Endothelial cell of umbilical vein (primary cell): ENCODE data around the gene SERTAD1.

Experiments
- EZH2 ChIP-seq: IDR thresholded peaks from 2 replicates; pipeline ENCODE4 v1.6.1; 2012; ENCODE audit warnings: borderline replicate concordance, low read depth, mild to moderate bottlenecking, moderate library complexity, low read length, inconsistent platforms; ENCODE audit not compliant: severe bottlenecking
- GATA2 ChIP-seq: IDR thresholded peaks from 2 replicates; pipeline ENCODE4 v1.7.0; 2011; ENCODE audit warnings: low read depth, mild to moderate bottlenecking, moderate library complexity, mixed read lengths, low read length; ENCODE audit not compliant: insufficient read length, insufficient read depth
- MYC ChIP-seq: IDR thresholded peaks from one replicate; pipeline ENCODE4 v1.6.1; 2011; ENCODE audit warnings: mild to moderate bottlenecking, low read depth, low read length
- POLR2A ChIP-seq: IDR thresholded peaks from 2 replicates; pipeline ENCODE4 v1.6.1; 2012; ENCODE audit warnings: low read depth, mild to moderate bottlenecking, control low read depth, low read length
- POLR2AphosphoS5 ChIP-seq: IDR thresholded peaks from 2 replicates; pipeline ENCODE4 v1.6.1; 2012; ENCODE audit warnings: low read depth, mild to moderate bottlenecking, control low read depth, low read length, moderate library complexity; ENCODE audit not compliant: insufficient read depth
- TF ChIP-seq, protein P1 (sequence below), 2 donors: IDR thresholded peaks; 1 replicate in 1 of 2; 2 replicates in 1 of 2; pipeline ENCODE4 v1.5.1; 2011; ENCODE audit warnings: low read length in 2 of 2, mild to moderate bottlenecking in 2 of 2, moderate library complexity in 2 of 2, control low read depth in 1 of 2, inconsistent platforms in 1 of 2, low read depth in 1 of 2; ENCODE audit not compliant: insufficient read depth in 1 of 2; ENCODE audit errors: extremely low read depth in 1 of 2
- TF ChIP-seq, protein P2 (sequence below): IDR thresholded peaks from 2 replicates; pipeline ENCODE4 v1.6.1; 2011; ENCODE audit not compliant: insufficient read depth, insufficient read length

DNA sequence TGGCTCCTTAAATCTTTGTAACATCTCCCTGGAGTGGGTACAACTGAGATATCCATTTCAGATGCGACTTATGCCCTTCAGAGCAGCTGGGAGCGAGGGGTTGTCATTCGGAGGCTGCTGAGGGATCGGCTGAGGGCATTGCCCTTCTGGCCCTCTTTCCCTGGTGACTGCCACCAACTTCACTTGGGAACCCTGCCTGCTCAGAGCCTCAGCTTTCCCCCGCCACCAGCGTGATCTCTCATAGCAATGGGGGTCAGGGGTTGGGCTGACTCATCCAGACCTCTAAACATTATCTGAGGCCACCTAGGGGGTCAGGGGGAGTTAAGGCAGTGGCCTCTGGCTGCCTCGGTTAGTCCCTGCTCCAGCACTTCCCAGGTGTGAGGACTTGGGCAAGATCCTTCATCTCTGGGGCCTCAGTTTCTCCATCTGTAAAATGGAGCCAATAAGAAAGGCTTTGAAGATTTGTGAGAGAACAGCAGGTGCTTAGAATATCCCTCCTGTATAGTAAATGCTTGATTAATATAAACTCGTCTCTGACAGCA lies 13.8 kb downstream of the SERTAD1 start:
- TF ChIP-seq, protein P1, sequence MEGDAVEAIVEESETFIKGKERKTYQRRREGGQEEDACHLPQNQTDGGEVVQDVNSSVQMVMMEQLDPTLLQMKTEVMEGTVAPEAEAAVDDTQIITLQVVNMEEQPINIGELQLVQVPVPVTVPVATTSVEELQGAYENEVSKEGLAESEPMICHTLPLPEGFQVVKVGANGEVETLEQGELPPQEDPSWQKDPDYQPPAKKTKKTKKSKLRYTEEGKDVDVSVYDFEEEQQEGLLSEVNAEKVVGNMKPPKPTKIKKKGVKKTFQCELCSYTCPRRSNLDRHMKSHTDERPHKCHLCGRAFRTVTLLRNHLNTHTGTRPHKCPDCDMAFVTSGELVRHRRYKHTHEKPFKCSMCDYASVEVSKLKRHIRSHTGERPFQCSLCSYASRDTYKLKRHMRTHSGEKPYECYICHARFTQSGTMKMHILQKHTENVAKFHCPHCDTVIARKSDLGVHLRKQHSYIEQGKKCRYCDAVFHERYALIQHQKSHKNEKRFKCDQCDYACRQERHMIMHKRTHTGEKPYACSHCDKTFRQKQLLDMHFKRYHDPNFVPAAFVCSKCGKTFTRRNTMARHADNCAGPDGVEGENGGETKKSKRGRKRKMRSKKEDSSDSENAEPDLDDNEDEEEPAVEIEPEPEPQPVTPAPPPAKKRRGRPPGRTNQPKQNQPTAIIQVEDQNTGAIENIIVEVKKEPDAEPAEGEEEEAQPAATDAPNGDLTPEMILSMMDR (IDR thresholded peaks at IDR 0.05; ENCODE audit: extremely low read depth in 1 of 2, insufficient read depth in 1 of 2, low read depth in 1 of 2, low read length in 2 of 2) = no peak
- TF ChIP-seq POLR2A (no peak), EZH2 (no peak), MYC (no peak), GATA2 (no peak), POLR2AphosphoS5 (no peak)
- TF ChIP-seq, protein P2, sequence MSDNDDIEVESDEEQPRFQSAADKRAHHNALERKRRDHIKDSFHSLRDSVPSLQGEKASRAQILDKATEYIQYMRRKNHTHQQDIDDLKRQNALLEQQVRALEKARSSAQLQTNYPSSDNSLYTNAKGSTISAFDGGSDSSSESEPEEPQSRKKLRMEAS = no peak
